ENCODE results near the gene RNH1.

Gene RNH1

GRCh38 chr11:544817-545166 lies 37.8 kb upstream of the RNH1 start:
- Mint-ChIP-seq H3K4me1 (peaks cover 0 to 2% of the 10 kb centered on the region in 2 donors), H3K4me3 (no peak overlapping the region), H3K27ac (no peak overlapping the region), H3K9me3 (no peaks in the 10 kb centered on the region), H3K36me3 (no peaks in the 10 kb centered on the region), H3K27me3 (no peaks in the 10 kb centered on the region)
- no peak for DNase-seq
- ATAC-seq (replicated peaks) = no peak

DNA sequence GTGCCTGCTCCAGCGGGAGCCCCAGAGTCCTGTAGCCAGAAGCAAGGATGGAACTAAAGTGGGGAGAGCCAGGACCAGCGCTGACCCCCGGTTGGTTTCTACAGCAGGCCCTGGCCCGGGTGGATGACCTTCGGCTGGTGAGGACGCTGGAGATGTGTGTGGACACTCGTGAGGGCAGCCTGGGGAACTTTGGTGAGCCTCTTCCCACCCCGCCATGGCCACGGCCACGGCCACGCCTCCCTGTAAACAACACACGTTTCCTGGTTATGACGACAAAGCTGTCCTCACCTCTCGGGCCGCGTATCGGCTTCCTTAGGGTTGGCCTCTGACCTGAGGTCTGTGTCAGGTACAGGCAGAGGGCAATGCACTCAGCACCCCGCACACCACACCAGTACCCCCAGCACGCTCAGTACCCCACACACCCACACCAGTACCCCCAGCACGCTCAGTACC lies 34.4 kb upstream of the RNH1 start:
- Mint-ChIP-seq H3K27me3 (no peaks in the 10 kb centered on the region), H3K4me1 (peaks cover 11 to 16% of the 10 kb centered on the region in 2 donors), H3K4me3 (no peak overlapping the region), H3K36me3 (no peaks in the 10 kb centered on the region), H3K9me3 (no peaks in the 10 kb centered on the region), H3K27ac (no peak overlapping the region)
- no peak for DNase-seq
- ATAC-seq (replicated peaks) = no peak

GRCh38 chr11:540583-541432 lies 33.8 kb upstream of the RNH1 start:
- H3K9me3 Mint-ChIP-seq = no peaks in the 10 kb centered on the region
- peaks cover 0 to 2% of the 10 kb centered on the region in 2 donors for H3K36me3 Mint-ChIP-seq
- peaks cover 14 to 21% of the 10 kb centered on the region in 2 donors for H3K4me1 Mint-ChIP-seq
- H3K4me3 Mint-ChIP-seq = no peak overlapping the region
- no peak for DNase-seq
- ATAC-seq (replicated peaks) = no peak
- H3K27me3 Mint-ChIP-seq = no peaks in the 10 kb centered on the region
- no peak overlapping the region for H3K27ac Mint-ChIP-seq

DNA sequence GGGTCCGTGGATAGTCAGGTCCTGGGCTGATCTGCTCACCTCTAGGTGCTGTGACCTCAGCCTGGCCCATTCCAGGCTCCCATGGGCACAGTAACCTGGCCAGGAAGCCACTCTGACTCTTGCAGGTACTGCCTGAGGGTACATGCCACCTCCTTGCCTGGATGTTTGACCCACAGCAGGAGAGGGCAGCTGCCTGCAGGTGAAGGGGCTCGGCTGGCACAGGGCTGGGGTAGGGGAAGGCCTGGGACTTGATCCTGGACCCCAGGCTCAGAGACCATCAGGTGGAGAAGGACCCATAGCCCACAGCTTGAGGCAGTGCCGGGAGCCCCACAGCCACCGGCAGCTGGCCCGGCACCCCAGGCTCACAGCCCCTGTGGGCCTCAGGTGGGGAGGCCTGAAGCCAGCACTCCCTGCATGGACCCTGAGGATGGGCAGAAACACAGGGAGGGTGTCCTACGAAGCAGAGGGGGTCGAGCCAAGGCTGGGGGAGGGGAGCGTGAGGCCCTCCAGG lies 33.0 kb upstream of the RNH1 start:
- ATAC-seq (replicated peaks) = no peak
- DNase-seq = no peak
- peaks cover 14 to 21% of the 10 kb centered on the region in 2 donors for H3K4me1 Mint-ChIP-seq
- no peak overlapping the region for H3K4me3 Mint-ChIP-seq
- H3K27me3 Mint-ChIP-seq = no peaks in the 10 kb centered on the region
- peaks cover 0 to 2% of the 10 kb centered on the region in 2 donors for H3K36me3 Mint-ChIP-seq
- no peaks in the 10 kb centered on the region for H3K9me3 Mint-ChIP-seq
- no peak overlapping the region for H3K27ac Mint-ChIP-seq

- H3K4me3 Mint-ChIP-seq = no peak overlapping the region
- no peaks in the 10 kb centered on the region for H3K27me3 Mint-ChIP-seq
- DNase-seq (no peak), ATAC-seq (replicated peaks) (no peak)
- no peaks in the 10 kb centered on the region for H3K9me3 Mint-ChIP-seq
- peaks cover 17 to 32% of the 10 kb centered on the region in 2 donors for H3K4me1 Mint-ChIP-seq
- H3K27ac Mint-ChIP-seq = no peak overlapping the region
- H3K36me3 Mint-ChIP-seq = peaks cover 0 to 2% of the 10 kb centered on the region in 2 donors
These were observed 31.5 kb upstream of the RNH1 start for GRCh38 chr11:538431-539051.

- Mint-ChIP-seq H3K4me3 (peak overlapping the region; percentile 77 to 96), H3K36me3 (peaks cover 0 to 2% of the 10 kb centered on the region in 2 donors), H3K27me3 (no peaks in the 10 kb centered on the region), H3K4me1 (peaks cover 17 to 32% of the 10 kb centered on the region in 2 donors), H3K27ac (peak overlapping the region; percentile 95), H3K9me3 (no peaks in the 10 kb centered on the region)
- ATAC-seq (replicated peaks) = no peak
- DNase-seq = no peak
These were observed 30.8 kb upstream of the RNH1 start for GRCh38 chr11:537622-538430.

DNA sequence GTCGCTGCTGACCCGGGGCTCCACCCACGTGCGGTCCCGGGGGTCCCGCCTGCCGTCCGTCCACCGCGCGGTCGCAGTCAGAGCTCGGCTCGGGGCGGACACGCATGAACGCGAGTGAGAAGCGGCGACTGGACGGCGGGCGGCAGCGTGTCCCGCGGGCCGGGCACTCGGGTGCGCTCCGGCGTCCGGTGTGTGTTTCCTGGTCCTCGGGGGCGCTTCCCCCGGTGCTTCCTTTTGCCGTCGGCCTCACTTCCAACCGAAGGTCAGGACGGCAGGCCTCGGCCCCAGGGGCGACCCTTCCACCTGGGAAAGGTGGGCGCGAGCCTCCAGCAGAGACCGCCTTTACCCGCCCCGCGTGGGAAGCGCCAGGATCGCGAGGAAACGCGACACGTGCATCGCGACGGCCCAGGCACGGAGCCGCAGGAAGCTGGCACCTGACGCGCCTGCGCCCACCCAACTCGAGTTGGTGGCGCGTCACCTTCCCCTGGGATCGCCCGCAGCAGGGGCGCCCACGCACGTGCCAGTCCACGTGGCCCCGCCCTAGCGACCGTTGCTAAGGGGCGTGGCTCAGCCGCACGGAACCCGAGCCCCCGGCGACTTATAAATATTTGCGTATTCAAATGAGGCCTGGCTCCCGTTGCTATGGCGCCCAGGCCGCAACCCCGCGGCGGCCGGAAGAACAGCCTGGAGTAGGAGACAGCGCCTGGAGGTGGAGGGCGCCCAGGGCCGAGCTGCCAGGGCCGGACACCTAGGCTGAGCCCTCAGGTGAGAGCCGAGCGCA lies 30.0 kb upstream of the RNH1 start, which contains the start of gene LRRC56:
Gene LRRC56, plus strand, starts transcription at position 687 of the 781 bp plus-strand sequence. CDS start 3,158 bp downstream, outside the sequence.
- Mint-ChIP-seq H3K9me3 (no peaks in the 10 kb centered on the region), H3K27ac (peak within 1 kb of the TSS; percentile 95), H3K4me1 (peaks cover 17 to 38% of the 10 kb centered on the region in 2 donors), H3K27me3 (no peaks in the 10 kb centered on the region), H3K36me3 (peaks cover 5 to 6% of the 10 kb centered on the region in 2 donors), H3K4me3 (peak within 1 kb of the TSS; percentile 96 to 97)
- ATAC-seq (replicated peaks) (peak; percentile 50 to 56), DNase-seq (peak; percentile 96)

DNA sequence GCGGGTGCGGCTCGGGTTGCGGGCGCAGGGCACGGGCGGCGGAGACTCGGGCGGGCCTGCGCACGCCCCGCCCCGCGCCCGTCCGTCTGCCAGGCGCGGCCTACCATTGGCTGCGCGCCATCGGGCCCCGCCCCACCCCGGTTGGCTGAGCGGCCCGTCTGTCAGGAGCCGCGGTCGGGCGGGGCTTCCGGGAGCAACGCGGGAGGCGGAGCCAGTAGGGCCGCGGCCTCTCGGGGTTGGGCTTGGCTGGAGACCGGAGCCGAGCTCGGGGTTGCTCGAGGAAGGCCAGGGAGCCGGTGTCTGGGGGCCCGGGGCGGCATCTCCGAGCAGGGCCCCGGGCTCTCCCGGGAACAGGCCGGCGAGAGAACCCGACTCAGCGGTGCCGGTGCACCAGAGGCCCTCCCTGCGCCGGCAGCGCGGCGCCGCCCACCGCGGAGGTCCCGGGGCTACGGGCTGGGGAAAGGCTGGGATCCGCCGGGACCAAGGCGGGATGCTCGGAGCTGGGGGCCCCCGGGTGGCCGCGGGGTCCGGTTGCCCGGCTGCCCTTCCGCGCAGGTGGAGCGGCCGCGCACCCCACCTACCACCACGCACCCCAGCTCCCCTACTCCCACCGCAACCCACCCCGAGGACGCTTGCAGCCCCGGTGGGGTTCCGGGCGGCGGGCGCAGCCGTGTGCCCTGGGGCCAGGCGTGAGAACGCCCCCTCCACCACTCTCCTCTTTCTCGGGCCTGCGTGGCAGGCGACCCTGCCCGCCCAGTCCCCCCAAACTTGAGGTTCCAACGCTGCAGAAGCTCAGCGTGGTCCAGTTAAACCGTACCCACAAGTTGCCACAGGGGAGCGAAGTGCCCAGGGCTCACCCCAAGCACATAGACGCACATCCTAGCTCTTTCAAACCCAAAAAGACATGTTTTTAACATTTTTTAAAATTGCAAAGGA lies 28.7 kb upstream of the RNH1 start, which contains the start of gene HRAS:
Gene HRAS, minus strand, starts transcription at position 58 of the 936 bp plus-strand sequence.
- H3K27me3 Mint-ChIP-seq = no peaks in the 10 kb centered on the region
- peak within 1 kb of the TSS; percentile 96 to 97 for H3K4me3 Mint-ChIP-seq
- H3K4me1 Mint-ChIP-seq = peaks cover 17 to 40% of the 10 kb centered on the region in 2 donors
- peaks cover 7 to 8% of the 10 kb centered on the region in 2 donors for H3K36me3 Mint-ChIP-seq
- no peaks in the 10 kb centered on the region for H3K9me3 Mint-ChIP-seq
- ATAC-seq (replicated peaks) (peak; percentile 84 to 86), DNase-seq (peak; percentile 94)
- peak within 1 kb of the TSS; percentile 95 for H3K27ac Mint-ChIP-seq

- DNase-seq (no peak), ATAC-seq (replicated peaks) (peak; percentile 17)
- H3K4me3 Mint-ChIP-seq = peak overlapping the region in 1 of 2 donors; percentile 74
- peaks cover 8% of the 10 kb centered on the region in 2 donors for H3K36me3 Mint-ChIP-seq
- H3K9me3 Mint-ChIP-seq = no peaks in the 10 kb centered on the region
- no peaks in the 10 kb centered on the region for H3K27me3 Mint-ChIP-seq
- no peak overlapping the region for H3K27ac Mint-ChIP-seq
- peaks cover 17 to 40% of the 10 kb centered on the region in 2 donors for H3K4me1 Mint-ChIP-seq
These were observed 28.1 kb upstream of the RNH1 start for GRCh38 chr11:535210-535518.

GRCh38 chr11:534396-535209 lies 27.6 kb upstream of the RNH1 start:
- peak overlapping the region; percentile 67 for H3K27ac Mint-ChIP-seq
- peak; percentile 0 to 1 for ATAC-seq (replicated peaks)
- no peaks in the 10 kb centered on the region for H3K9me3 Mint-ChIP-seq
- H3K4me1 Mint-ChIP-seq = peaks cover 17 to 40% of the 10 kb centered on the region in 2 donors
- no peaks in the 10 kb centered on the region for H3K27me3 Mint-ChIP-seq
- DNase-seq = no peak
- peak overlapping the region; percentile 77 to 85 for H3K4me3 Mint-ChIP-seq
- peaks cover 10 to 12% of the 10 kb centered on the region in 2 donors for H3K36me3 Mint-ChIP-seq

- H3K27me3 Mint-ChIP-seq = no peaks in the 10 kb centered on the region
- H3K27ac Mint-ChIP-seq = no peak overlapping the region
- ATAC-seq (replicated peaks) = no peak
These were observed 26.7 kb upstream of the RNH1 start for GRCh38 chr11:533586-534395.

More at GRCh38 chr11:533586-534395, 26.7 kb upstream of the RNH1 start:
- Mint-ChIP-seq H3K9me3 (no peaks in the 10 kb centered on the region), H3K36me3 (peaks cover 13 to 14% of the 10 kb centered on the region in 2 donors), H3K4me1 (peaks cover 17 to 40% of the 10 kb centered on the region in 2 donors), H3K4me3 (peak overlapping the region; percentile 77 to 85)
- DNase-seq = no peak

Measured in stimulated activated naive B cell treated with anti-CD40 and anti-IgM and Interleukin-4, amounts not matched to agents 10 μg/mL and 1 μg/mL and 100 μg/mL, for 72 hours (primary cell).